ENCODE data around the gene FKBP7. TPM values are rescaled to one million over a fixed set of nuclear protein-coding genes. Genes with fewer than 3 reads are reported as not detected.

Gene FKBP7
- total and polyA plus RNA-seq, 2 of the 13 experiments (the other 11 are each of a cell fraction or from before 2014, with no cell fraction given): 12.4 to 14.8 TPM

DNA sequence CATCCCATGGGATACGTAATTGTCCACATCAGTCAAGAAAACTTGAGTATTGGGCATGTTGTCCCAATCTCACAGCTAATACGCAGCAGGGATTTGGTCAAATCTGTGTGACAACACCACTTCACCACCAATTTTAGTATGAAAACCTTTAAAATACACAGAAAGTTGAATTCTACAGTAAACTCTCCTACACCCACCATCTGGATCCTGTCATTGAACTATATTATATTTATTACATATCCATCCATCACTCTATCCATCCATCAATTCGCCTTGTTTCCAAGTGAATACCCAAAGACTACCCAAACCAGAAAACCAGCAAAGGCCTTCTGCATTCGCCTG, 846 bp upstream of the FKBP7 start (continued):
- TF ChIP-seq, protein P1, sequence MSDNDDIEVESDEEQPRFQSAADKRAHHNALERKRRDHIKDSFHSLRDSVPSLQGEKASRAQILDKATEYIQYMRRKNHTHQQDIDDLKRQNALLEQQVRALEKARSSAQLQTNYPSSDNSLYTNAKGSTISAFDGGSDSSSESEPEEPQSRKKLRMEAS (IDR thresholded peaks at IDR 0.05): no peak
- TF ChIP-seq BCL6 (CRISPR knock-in tag; IDR thresholded peaks at IDR 0.05): no peak
- no peak for TF ChIP-seq RCOR2 (CRISPR knock-in tag; IDR thresholded peaks at IDR 0.05)
- TF ChIP-seq NFIB (CRISPR knock-in tag; IDR thresholded peaks at IDR 0.05; ENCODE audit: borderline replicate concordance): no peak
- TF ChIP-seq ZFP41 (CRISPR knock-in tag; IDR thresholded peaks at IDR 0.05; ENCODE audit: borderline replicate concordance): no peak
- TF ChIP-seq ELF4 (CRISPR knock-in tag; IDR thresholded peaks at IDR 0.05; ENCODE audit: borderline replicate concordance): no peak
- TF ChIP-seq, protein P2, sequence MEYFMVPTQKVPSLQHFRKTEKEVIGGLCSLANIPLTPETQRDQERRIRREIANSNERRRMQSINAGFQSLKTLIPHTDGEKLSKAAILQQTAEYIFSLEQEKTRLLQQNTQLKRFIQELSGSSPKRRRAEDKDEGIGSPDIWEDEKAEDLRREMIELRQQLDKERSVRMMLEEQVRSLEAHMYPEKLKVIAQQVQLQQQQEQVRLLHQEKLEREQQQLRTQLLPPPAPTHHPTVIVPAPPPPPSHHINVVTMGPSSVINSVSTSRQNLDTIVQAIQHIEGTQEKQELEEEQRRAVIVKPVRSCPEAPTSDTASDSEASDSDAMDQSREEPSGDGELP (IDR thresholded peaks at IDR 0.05; ENCODE audit: borderline replicate concordance, low read depth): no peak
- TF ChIP-seq, protein P3, sequence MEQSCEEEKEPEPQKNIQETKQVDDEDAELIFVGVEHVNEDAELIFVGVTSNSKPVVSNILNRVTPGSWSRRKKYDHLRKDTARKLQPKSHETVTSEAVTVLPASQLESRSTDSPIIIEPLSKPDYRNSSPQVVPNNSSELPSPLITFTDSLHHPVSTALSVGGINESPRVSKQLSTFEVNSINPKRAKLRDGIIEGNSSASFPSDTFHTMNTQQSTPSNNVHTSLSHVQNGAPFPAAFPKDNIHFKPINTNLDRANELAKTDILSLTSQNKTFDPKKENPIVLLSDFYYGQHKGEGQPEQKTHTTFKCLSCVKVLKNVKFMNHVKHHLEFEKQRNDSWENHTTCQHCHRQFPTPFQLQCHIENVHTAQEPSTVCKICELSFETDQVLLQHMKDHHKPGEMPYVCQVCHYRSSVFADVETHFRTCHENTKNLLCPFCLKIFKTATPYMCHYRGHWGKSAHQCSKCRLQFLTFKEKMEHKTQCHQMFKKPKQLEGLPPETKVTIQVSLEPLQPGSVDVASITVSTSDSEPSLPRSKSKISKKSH (CRISPR knock-in tag; IDR thresholded peaks at IDR 0.05; ENCODE audit: borderline replicate concordance): no peak
- TF ChIP-seq ZNF264 (CRISPR knock-in tag; IDR thresholded peaks at IDR 0.05): no peak
- TF ChIP-seq, protein P4, sequence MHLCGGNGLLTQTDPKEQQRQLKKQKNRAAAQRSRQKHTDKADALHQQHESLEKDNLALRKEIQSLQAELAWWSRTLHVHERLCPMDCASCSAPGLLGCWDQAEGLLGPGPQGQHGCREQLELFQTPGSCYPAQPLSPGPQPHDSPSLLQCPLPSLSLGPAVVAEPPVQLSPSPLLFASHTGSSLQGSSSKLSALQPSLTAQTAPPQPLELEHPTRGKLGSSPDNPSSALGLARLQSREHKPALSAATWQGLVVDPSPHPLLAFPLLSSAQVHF (CRISPR knock-in tag; IDR thresholded peaks at IDR 0.05): no peak
- TF ChIP-seq, protein P5, sequence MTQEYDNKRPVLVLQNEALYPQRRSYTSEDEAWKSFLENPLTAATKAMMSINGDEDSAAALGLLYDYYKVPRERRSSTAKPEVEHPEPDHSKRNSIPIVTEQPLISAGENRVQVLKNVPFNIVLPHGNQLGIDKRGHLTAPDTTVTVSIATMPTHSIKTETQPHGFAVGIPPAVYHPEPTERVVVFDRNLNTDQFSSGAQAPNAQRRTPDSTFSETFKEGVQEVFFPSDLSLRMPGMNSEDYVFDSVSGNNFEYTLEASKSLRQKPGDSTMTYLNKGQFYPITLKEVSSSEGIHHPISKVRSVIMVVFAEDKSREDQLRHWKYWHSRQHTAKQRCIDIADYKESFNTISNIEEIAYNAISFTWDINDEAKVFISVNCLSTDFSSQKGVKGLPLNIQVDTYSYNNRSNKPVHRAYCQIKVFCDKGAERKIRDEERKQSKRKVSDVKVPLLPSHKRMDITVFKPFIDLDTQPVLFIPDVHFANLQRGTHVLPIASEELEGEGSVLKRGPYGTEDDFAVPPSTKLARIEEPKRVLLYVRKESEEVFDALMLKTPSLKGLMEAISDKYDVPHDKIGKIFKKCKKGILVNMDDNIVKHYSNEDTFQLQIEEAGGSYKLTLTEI (CRISPR knock-in tag; conservative IDR thresholded peaks at IDR 0.05): no peak
- no peak for TF ChIP-seq ZNF12 (CRISPR knock-in tag; IDR thresholded peaks at IDR 0.05)
- no peak for TF ChIP-seq SOX5 (CRISPR knock-in tag; IDR thresholded peaks at IDR 0.05; ENCODE audit: borderline replicate concordance)
- no peak for TF ChIP-seq TCF12 (IDR thresholded peaks at IDR 0.05)
- no peak for TF ChIP-seq TCF12 (CRISPR knock-in tag; IDR thresholded peaks at IDR 0.05)
- no peak for TF ChIP-seq ZNF292 (CRISPR knock-in tag; IDR thresholded peaks at IDR 0.05; ENCODE audit: borderline replicate concordance, low read depth)
- TF ChIP-seq, protein P6, sequence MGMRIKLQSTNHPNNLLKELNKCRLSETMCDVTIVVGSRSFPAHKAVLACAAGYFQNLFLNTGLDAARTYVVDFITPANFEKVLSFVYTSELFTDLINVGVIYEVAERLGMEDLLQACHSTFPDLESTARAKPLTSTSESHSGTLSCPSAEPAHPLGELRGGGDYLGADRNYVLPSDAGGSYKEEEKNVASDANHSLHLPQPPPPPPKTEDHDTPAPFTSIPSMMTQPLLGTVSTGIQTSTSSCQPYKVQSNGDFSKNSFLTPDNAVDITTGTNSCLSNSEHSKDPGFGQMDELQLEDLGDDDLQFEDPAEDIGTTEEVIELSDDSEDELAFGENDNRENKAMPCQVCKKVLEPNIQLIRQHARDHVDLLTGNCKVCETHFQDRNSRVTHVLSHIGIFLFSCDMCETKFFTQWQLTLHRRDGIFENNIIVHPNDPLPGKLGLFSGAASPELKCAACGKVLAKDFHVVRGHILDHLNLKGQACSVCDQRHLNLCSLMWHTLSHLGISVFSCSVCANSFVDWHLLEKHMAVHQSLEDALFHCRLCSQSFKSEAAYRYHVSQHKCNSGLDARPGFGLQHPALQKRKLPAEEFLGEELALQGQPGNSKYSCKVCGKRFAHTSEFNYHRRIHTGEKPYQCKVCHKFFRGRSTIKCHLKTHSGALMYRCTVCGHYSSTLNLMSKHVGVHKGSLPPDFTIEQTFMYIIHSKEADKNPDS (CRISPR knock-in tag; IDR thresholded peaks at IDR 0.05): 0 out of 2 replicates have a peak, but pooled peaks have one; percentile 4
- TF ChIP-seq MBD4 (IDR thresholded peaks at IDR 0.05; ENCODE audit: borderline replicate concordance, low read length): no peak
- TF ChIP-seq, protein P7, sequence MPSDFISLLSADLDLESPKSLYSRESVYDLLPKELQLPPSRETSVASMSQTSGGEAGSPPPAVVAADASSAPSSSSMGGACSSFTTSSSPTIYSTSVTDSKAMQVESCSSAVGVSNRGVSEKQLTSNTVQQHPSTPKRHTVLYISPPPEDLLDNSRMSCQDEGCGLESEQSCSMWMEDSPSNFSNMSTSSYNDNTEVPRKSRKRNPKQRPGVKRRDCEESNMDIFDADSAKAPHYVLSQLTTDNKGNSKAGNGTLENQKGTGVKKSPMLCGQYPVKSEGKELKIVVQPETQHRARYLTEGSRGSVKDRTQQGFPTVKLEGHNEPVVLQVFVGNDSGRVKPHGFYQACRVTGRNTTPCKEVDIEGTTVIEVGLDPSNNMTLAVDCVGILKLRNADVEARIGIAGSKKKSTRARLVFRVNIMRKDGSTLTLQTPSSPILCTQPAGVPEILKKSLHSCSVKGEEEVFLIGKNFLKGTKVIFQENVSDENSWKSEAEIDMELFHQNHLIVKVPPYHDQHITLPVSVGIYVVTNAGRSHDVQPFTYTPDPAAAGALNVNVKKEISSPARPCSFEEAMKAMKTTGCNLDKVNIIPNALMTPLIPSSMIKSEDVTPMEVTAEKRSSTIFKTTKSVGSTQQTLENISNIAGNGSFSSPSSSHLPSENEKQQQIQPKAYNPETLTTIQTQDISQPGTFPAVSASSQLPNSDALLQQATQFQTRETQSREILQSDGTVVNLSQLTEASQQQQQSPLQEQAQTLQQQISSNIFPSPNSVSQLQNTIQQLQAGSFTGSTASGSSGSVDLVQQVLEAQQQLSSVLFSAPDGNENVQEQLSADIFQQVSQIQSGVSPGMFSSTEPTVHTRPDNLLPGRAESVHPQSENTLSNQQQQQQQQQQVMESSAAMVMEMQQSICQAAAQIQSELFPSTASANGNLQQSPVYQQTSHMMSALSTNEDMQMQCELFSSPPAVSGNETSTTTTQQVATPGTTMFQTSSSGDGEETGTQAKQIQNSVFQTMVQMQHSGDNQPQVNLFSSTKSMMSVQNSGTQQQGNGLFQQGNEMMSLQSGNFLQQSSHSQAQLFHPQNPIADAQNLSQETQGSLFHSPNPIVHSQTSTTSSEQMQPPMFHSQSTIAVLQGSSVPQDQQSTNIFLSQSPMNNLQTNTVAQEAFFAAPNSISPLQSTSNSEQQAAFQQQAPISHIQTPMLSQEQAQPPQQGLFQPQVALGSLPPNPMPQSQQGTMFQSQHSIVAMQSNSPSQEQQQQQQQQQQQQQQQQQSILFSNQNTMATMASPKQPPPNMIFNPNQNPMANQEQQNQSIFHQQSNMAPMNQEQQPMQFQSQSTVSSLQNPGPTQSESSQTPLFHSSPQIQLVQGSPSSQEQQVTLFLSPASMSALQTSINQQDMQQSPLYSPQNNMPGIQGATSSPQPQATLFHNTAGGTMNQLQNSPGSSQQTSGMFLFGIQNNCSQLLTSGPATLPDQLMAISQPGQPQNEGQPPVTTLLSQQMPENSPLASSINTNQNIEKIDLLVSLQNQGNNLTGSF (CRISPR knock-in tag; IDR thresholded peaks at IDR 0.05): no peak
